ENCODE measurements around the gene PIGR. TPM values are rescaled to one million over a fixed set of nuclear protein-coding genes. Genes with fewer than 3 reads are reported as not detected.

PIGR gene
- total RNA-seq, 2 donors from 2014 or later = not detected

- 93 to 100% methylated on average over 2 to 3 of the region's 3 CpGs for WGBS, 2 experiments (ENCODE audit: insufficient coverage in 1 of 2, insufficient read length in 1 of 2)
- Histone ChIP-seq H3K9me3 (ENCODE audit: control insufficient read depth, low read length) (no peaks in the 10 kb centered on the region), H3K9ac (ENCODE audit: extremely low read depth, low read length, poor library complexity, severe bottlenecking) (no peak overlapping the region), H3K4me3 (ENCODE audit: low read length) (no peak overlapping the region), H3K4me1 (ENCODE audit: control insufficient read depth, insufficient read depth, low read length) (peaks cover 3% of the 10 kb centered on the region), H3K36me3 (ENCODE audit: control insufficient read depth, insufficient read depth, low read length) (no peaks in the 10 kb centered on the region), H3K27me3 (ENCODE audit: control insufficient read depth, insufficient read depth, low read length, poor library complexity, severe bottlenecking) (no peaks in the 10 kb centered on the region), H3K27ac (ENCODE audit: low read depth, low read length) (no peak overlapping the region)
- no peak overlapping the region for H3K4me3 Mint-ChIP-seq
- TF ChIP-seq CTCF (conservative IDR thresholded peaks at IDR 0.05) = no peak
- peaks cover 16% of the 10 kb centered on the region for H3K4me1 Mint-ChIP-seq
- no peaks in the 10 kb centered on the region for H3K36me3 Mint-ChIP-seq (ENCODE audit: low read depth)
- H3K27ac Mint-ChIP-seq = no peak overlapping the region
- no peaks in the 10 kb centered on the region for H3K9me3 Mint-ChIP-seq
- DNase-seq = no peak
- peaks cover 5% of the 10 kb centered on the region for H3K27me3 Mint-ChIP-seq (ENCODE audit: insufficient read depth)
Measured at GRCh38 chr1:206953126-206953525, 6.9 kb upstream of the PIGR start.

GRCh38 chr1:206952171-206952570 is 5.9 kb upstream of the PIGR start:
- no peak overlapping the region for H3K4me3 ChIP-seq (ENCODE audit: low read length)
- H3K36me3 ChIP-seq (ENCODE audit: control insufficient read depth, insufficient read depth, low read length) = no peaks in the 10 kb centered on the region
- no peaks in the 10 kb centered on the region for H3K9me3 ChIP-seq (ENCODE audit: control insufficient read depth, low read length)
- no peak for DNase-seq
- H3K9ac ChIP-seq (ENCODE audit: extremely low read depth, low read length, poor library complexity, severe bottlenecking) = no peak overlapping the region
- H3K4me1 ChIP-seq (ENCODE audit: control insufficient read depth, insufficient read depth, low read length) = peaks cover 3% of the 10 kb centered on the region
- WGBS, 2 experiments (ENCODE audit: insufficient coverage in 1 of 2, insufficient read length in 1 of 2) = 86 to 90% methylated on average over 2 to 4 of the region's 4 CpGs
- Mint-ChIP-seq H3K9me3 (no peaks in the 10 kb centered on the region), H3K4me1 (peaks cover 16% of the 10 kb centered on the region), H3K27me3 (ENCODE audit: insufficient read depth) (peaks cover 5% of the 10 kb centered on the region), H3K36me3 (ENCODE audit: low read depth) (no peaks in the 10 kb centered on the region), H3K27ac (no peak overlapping the region), H3K4me3 (no peak overlapping the region)
- TF ChIP-seq CTCF (conservative IDR thresholded peaks at IDR 0.05) = no peak
- H3K27me3 ChIP-seq (ENCODE audit: control insufficient read depth, insufficient read depth, low read length, poor library complexity, severe bottlenecking) = no peaks in the 10 kb centered on the region
- H3K27ac ChIP-seq (ENCODE audit: low read depth, low read length) = no peak overlapping the region

- no peak overlapping the region for H3K4me3 ChIP-seq (ENCODE audit: low read length)
- H3K27ac ChIP-seq (ENCODE audit: low read depth, low read length) = no peak overlapping the region
- no peak for DNase-seq
- peaks cover 3% of the 10 kb centered on the region for H3K4me1 ChIP-seq (ENCODE audit: control insufficient read depth, insufficient read depth, low read length)
- no peak overlapping the region for H3K27ac Mint-ChIP-seq
- 92 to 100% methylated on average over 2 to 4 of the region's 4 CpGs for WGBS, 2 experiments (ENCODE audit: insufficient coverage in 1 of 2, insufficient read length in 1 of 2)
- H3K27me3 Mint-ChIP-seq (ENCODE audit: insufficient read depth) = peaks cover 3% of the 10 kb centered on the region
- no peak overlapping the region for H3K4me3 Mint-ChIP-seq
- no peaks in the 10 kb centered on the region for H3K36me3 Mint-ChIP-seq (ENCODE audit: low read depth)
- peaks cover 16% of the 10 kb centered on the region for H3K4me1 Mint-ChIP-seq
- no peaks in the 10 kb centered on the region for H3K36me3 ChIP-seq (ENCODE audit: control insufficient read depth, insufficient read depth, low read length)
- no peak for TF ChIP-seq CTCF (conservative IDR thresholded peaks at IDR 0.05)
- no peak overlapping the region for H3K9ac ChIP-seq (ENCODE audit: extremely low read depth, low read length, poor library complexity, severe bottlenecking)
- no peaks in the 10 kb centered on the region for H3K27me3 ChIP-seq (ENCODE audit: control insufficient read depth, insufficient read depth, low read length, poor library complexity, severe bottlenecking)
- no peaks in the 10 kb centered on the region for H3K9me3 ChIP-seq (ENCODE audit: control insufficient read depth, low read length)
- no peaks in the 10 kb centered on the region for H3K9me3 Mint-ChIP-seq
Measured at GRCh38 chr1:206951318-206952100, 5.2 kb upstream of the PIGR start.
